HG03025 (cell line): ENCODE data around the gene LMLN.
A peak's percentile ranks its signal among the peaks of the same experiment; 100 is the strongest.
"Not testable (repeated sequence)": the region's sequence is repeated elsewhere in the genome, so short reads cannot be mapped to it uniquely, and the experiment has no call there.

Experiments used
- ATAC-seq: cut with Tn5 transposase; IDR thresholded peaks from one replicate; pipeline ENCODE4 v1.9.1; 2021; ENCODE audit warnings: mild to moderate bottlenecking, moderate library complexity; ENCODE audit not compliant: unreplicated experiment, low FRiP score

The LMLN gene, protein sequence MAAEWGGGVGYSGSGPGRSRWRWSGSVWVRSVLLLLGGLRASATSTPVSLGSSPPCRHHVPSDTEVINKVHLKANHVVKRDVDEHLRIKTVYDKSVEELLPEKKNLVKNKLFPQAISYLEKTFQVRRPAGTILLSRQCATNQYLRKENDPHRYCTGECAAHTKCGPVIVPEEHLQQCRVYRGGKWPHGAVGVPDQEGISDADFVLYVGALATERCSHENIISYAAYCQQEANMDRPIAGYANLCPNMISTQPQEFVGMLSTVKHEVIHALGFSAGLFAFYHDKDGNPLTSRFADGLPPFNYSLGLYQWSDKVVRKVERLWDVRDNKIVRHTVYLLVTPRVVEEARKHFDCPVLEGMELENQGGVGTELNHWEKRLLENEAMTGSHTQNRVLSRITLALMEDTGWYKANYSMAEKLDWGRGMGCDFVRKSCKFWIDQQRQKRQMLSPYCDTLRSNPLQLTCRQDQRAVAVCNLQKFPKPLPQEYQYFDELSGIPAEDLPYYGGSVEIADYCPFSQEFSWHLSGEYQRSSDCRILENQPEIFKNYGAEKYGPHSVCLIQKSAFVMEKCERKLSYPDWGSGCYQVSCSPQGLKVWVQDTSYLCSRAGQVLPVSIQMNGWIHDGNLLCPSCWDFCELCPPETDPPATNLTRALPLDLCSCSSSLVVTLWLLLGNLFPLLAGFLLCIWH

DNA sequence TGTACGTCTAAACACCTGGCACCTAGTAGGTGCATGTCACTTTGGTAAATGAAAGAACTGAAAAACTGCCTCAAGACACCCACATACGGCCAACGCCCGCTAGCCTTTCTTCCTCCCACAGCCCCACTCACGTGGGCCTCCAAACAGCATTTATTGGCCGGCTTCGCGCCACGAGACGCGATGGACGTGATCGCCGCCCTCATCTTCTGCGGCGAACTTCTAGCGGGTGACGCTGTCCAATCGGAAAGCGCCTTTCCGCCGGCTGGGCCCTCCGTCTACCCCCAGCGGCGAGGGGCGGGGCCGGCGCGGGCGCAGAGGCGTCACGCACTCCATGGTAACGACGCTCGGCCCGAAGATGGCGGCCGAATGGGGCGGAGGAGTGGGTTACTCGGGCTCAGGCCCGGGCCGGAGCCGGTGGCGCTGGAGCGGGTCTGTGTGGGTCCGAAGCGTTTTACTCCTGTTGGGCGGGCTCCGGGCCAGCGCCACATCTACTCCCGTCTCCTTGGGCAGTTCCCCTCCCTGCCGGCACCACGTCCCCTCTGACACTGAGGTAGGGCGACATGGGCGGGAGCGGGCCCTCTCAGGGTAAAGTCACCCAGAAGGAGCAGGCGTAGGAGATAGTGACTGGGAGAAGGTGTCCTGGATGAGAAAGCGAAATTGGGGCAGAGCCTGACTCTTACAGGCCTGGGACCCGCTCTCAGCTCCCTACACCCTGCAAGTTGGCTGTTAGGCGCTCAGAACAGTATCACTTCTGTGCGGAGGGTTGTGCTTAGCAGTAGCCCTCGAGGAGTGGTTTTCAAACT lies at the start of gene LMLN:
TSS of gene LMLN (plus strand) at position 327 of the 803 bp plus-strand sequence. CDS start at position 356, 29 bp downstream.
- ATAC-seq = peak; percentile 96

DNA sequence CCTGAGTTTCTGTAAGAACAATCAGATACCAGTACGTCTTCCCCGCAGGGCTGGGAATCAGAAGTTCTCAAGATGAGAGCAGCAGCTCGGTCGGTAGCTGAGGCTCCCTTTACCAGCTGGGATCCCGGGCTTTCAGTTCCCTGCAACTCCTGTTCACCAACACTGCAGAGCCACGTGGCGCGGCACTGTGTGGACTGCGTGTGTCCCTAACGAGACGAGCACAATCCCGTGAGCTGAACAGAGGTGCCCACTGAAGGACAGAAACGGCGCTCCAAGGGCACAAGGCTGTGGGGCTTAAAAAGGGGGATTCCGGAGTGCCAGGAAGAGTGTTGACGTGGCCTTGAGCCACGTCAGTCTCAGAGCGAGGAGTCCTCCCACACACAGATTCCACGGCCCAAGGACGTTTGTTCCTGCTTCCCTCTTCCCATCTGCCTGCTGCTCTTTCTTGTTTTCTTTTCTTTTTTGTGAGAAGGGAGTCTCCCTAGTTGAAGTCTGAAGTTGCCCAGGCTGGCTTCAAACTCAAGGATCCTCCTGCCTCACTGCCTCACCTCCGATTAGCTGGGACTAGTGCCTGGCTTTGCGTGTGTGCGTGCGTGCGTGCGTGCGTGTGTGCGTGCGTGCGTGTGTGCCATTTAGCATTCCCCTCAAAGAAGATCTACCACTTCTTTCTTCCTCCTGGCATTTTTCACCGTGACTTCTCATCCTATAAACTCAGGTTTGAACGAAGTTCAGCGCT lies 47.1 kb upstream of the LMLN start:
- ATAC-seq = no peak

DNA sequence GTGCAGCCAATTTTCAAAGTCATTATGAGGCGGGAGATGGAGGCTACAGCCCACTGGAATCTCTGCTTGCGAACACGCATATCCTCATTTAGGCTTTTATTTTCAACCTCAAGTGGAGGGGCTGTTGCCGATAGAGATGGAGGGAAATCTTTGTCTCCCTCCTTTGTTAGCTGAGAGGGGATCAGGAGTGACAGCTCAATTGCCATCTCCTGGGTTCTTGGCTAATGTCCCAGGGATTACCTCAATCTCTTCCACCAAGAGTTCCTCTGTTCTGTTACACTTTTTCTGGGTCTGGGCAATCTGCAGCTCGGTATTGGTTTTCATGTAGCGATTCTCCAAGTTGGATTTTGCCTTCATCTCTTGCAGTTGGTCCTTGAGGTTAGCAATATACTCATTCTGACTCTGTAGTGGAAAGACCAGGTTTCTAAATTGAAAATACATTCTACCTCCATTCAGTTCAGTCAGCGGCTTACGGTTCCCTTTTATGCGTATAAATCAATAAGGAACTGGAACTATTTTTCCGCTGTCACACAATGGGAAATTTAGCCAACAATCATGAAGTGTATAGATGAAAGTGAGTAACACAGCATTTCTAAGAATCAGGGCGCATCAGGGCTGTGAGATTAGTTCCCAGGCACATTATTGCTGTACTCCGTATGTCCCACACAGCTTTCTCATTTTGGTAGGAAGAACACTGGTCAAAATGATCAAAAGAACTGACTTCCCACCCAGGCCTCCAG lies 46.2 kb upstream of the LMLN start:
- no peak for ATAC-seq

DNA sequence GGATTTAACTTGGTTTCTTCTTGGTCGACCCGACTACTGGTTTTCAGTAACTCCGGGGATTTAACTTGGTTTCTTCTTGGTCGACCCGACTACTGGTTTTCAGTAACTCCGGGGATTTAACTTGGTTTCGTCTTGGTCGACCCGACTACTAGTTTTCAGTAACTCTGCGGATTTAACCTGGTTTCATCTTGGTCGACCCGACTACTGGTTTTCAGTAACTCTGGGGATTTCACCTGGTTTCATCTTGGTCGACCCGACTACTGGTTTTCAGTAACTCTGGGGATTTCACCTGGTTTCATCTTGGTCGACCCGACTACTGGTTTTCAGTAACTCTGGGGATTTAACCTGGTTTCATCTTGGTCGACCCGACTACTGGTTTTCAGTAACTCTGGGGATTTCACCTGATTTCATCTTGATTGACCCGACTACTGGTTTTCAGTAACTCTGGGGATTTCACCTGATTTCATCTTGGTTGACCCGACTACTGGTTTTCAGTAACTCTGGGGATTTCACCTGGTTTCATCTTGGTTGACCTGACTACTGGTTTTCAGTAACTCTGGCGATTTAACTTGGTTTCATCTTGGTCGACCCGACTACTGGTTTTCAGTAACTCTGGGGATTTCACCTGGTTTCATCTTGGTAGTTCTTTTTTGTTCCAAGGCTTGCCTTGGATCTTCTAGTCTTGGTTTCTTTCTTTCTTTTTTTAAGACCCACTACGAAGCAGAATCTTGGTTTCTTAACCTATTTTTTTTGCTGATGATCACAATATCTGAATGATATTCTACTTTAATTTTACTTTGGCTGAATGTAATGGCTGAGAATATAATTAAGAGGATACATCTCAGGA lies 38.4 kb upstream of the LMLN start:
- not testable (repeated sequence) for ATAC-seq

DNA sequence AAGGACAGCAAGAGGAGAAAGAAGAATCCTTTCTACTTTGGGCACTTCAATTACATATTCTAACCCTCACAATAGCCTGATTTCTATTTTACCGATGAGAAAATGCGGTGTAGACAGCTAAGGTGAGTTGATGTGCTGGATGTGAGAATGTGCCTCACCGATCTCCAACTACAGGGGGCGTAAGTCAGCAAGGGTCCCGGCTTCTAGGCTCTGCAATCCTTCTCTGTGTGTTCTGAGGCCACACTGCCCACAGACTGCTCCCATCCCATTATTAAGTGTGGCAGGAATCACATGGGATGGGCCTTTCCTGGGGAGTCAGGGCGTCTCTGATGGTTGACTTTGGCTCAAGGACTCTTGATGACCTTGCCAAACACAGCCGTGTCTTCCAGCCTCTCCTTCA lies 33.6 kb upstream of the LMLN start:
- ATAC-seq = no peak

DNA sequence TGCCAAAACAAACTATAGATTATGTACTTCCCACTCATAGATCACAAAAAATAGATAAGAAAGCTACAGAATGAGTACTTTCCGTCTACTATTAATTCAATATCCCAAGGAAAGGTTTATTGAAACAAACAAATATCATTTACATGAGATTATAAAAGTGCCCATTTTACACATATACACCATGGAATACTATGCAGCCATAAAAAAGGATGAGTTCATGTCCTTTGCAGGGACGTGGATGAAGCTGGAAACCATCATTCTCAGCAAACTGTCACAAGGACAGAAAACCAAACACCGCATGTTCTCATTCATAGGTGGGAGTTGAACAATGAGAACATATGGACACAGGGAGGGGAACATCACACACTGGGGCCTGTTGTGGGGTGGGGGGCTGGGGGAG lies 32.4 kb upstream of the LMLN start:
- not testable (repeated sequence) for ATAC-seq

DNA sequence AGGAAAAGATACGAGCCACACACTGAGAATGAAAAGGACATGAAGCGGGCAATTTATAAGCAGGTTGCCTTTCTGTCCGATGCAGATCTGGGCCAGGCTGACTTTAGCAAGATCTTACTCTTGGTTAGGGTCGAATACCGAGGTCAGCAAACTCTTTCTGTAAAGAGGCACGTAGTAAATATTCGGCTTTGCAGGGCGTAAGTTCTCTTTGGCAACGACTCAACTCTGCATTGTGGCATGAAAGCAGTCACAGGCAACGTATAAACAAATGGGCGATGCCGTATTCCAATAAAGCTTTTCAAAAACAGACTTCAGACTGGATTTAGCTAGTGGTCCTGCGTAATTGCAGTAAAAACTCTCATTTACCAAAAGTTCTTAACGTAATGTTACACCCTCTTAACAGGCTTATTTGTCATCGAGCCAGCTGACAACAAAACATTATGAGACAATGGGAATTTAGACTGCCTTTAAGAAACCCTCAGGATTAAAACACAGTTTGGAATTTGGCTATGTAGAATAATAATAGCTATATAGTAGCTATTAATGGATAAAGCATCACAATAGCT lies 23.1 kb upstream of the LMLN start:
- no peak for ATAC-seq

DNA sequence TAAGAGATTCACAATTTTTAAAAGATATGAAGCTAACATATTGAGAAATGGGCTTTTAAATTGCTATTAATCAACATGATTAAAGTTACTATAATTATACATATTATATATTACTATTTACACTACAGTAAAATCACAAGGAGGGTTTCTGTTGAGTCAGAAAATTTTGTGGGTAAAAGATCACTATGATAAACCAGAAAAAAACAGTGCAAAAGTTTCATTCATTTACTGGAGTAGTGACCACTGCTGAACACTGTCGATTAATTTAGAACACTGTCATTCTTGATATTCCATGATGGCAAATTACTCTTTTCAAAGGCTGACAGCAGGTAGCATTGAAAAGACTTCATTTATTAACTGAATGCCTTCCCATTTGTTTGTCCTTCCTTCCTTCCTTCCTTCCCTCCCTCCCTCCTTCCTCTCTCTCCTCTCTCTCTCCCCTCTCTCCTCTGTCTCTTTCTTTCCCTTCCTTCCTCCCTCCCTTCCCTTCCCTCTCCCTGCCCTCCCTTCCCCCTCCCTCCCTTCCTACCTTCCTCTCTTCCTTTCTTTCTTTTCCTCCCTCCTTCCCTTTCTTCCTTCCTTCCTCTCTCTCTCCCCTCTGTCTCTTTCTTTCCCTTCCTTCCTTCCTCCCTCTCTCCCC lies 19.2 kb upstream of the LMLN start:
- no peak for ATAC-seq

DNA sequence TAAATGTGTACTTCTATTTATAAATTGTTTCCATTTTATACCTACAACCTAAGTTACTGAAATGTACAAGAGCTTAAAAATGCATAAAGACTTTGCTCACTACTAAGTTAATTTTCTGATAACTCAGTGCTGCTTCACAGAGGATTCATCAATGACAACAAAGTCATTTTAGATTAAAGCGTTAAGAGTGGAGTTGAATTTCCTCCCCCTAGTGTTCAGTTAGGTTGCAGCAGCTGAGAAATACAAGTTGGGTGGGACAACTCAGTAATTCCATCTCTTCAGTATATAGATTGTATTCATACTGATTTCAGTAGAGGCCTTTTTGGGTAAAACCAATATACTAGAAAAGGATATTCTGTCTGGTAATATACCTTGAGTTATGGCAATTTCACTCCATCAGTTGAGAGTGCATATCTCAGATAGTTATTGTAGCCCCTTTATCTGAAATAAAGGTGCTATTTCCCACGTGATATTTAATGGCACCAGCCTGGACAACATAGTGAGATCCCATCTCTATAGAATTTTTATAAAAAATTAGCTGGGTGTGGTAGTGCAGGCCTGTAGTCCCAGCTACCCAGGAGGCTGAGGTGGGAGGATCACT lies 17.0 kb upstream of the LMLN start:
- no peak for ATAC-seq

DNA sequence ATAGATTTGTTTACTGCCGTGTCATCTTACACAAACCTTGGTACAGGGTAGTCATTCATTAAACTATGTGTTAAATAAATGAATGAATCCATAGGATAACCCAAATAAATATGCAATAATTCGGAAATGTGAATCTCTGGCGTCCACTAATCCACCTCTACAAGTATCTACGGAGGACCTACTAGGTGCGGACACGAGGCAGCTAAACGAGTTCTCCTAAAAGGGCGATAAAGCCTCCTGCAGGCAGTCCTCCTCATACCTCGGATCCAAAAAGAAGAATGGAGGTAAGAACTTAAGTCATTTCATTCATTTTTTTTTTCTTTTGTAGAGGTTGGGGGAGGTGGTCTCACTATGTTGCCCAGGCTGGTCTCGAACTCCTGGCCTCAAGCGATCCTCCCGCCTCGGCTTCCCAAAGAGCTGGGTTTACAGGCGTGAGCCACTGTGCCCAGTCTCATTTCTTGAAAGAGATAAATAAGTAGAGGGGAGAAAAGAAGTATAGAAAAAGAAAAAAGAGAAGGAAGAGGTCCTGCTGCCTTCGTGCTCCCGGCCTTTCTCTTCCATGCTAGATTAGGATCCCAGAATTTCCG lies 10.7 kb upstream of the LMLN start:
- no peak for ATAC-seq

DNA sequence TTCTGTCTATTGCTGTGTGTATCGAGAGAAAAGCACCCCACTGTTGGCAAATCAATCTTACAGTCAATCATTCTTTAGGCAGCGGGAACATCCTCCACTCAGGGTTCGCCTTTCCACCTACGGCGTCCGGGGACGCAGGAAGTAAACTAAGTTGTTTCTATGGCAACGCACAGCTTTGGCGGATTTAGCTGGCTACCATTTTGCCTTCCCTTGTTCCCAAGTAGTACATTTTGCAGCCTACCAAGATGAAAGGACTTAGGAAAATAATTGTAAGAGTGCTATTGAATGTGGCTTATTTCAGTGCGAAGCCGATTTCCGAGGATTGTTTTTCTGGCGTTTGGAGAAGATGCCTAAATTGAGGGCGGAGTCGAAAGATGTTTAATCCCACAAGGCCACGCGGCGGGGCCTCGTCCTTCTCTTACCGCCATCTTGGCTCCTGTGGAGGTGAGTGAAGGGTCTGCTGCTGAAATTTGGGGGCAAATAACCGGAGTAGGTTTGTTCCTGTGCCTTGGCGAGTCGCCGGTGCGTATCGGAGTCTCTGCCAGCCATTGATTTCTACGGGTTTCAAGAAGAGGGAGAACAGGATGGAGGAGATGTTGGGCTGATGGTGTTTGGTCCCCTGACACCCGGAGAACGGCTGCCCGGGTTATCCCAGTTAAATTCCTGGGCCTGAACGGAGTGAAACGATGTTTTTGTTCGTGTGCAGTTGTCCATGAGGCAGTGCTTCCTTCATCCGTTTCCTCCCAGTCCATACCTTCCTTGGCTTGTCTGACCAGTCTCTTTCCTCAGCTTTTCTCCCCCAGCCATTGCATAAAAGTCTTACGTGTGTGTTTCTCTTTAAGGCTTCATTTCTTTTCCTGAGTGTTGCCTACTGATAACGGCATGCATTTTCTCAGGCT lies 10.0 kb upstream of the LMLN start, which contains the start of gene RPL35A:
TSS of gene RPL35A (plus strand) at position 413 of the 899 bp plus-strand sequence. CDS start 778 bp downstream, outside the sequence.
- peak; percentile 82 for ATAC-seq

DNA sequence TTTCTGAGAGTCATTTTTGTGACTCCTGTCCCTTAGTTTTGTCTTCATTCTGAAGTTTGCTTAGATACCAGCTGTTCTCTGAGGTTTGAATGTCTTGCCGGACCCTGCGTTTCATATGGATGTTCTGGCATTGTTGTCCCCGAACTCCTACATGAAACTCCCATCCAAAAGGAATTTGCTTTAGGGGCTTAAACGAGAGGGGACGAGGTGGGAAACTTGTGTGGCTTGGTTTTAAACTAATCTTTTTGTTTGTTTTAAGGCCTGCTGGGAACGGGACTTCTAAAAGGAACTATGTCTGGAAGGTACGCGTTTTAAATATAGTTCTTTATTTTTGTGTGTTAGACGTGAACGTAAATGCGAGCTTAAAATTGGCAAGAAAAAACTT lies 9.3 kb upstream of the LMLN start:
- ATAC-seq = no peak

DNA sequence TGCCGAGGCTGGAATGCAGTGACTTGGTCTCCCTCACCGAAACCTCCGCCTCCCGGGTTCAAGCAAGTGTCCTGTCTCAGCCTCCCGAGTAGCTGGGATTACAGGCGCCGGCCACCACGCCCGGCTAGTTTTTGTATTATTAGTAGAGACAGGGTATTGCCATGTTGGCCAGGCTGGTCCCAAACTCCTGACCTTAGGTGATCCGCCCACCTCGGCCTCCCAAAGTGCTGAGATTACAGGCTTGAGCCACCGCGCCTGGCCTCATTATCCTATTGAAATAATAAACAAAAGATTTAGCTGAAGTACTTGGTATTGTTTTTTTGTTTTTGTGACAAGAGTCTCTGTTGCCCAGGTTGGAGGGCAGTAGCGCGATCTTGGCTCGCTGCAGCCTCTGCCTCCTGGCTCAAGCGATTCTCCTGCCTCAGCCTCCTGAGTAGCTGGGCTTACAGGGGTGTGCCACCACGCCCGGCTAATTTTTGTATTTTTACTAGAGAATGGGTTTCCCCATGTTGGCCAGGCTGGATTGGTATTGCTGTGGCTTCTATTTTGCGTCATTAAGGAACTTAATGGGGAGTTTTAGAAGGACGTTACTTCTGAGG lies 8.5 kb upstream of the LMLN start:
- no peak for ATAC-seq

DNA sequence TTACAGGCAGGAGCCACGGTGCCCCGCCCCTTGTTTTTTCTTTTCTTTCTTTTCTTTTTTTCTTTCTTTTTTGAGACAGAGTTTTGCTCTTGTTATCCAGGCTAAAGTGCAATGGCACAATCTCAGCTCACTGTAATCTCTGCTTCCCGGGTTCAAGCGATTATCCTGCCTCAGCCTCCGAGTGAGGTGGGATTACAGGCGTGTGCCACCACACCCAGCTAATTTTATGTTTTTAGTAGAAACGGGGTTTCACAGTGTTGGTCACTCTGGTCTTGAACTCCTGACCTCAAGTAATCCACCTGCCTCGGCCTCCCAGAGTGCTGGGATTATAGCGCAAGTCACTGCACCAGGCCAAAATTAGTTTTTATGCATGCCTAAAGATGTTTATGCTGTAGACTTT lies 7.6 kb upstream of the LMLN start:
- no peak for ATAC-seq

DNA sequence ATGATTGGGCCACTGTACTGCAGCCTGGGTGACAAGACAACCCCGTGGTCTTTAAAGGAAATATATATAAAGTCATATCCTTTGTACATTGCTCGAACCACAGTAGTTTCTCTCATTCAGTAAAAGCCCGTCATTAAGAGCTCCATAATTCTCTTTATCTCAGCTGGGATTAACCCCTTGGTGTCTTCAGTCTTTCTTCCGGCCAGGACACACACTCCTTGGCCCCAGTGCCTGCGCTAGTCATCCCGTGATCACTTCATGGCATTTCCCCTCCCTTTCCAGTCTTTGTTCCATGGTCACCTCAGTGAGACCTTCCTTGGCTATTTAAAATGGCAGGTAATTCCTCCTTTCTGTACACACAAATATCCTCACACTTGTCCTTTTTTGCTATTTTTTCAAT lies 6.7 kb upstream of the LMLN start:
- no peak for ATAC-seq

DNA sequence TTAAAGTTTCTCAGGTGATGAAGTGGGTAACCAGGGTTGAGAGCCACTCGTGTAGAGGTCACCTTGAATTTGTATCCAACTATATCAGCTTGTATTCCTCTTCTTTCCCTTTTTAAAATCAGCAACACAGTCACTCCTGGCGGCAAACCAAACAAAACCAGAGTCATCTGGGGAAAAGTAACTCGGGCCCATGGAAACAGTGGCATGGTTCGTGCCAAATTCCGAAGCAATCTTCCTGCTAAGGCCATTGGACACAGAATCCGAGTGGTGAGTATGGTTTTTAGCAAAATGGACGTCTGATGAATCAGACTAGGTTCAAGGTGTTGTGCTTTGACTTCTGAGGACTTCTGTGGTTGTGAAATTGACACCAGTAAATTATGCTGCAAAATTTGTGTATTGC lies 6.1 kb upstream of the LMLN start:
- ATAC-seq = no peak
